D721Med (cell line): ENCODE measurements around the gene NCKAP5.

Source experiments
- DNase-seq: peaks from one replicate; pipeline ENCODE4 v3.0.0; 2011; ENCODE audit warnings: low spot score; ENCODE audit not compliant: insufficient read length
- FAIRE-seq: peaks from 2 replicates; lab custom pipeline; 2011; peaks lifted over from hg19 to GRCh38; lab: Jason Lieb, UNC
- CTCF ChIP-seq: IDR thresholded peaks from 2 replicates; pipeline ENCODE4 v1.5.1; 2012; ENCODE audit warnings: mild to moderate bottlenecking, control low read depth; ENCODE audit not compliant: insufficient read depth; ENCODE audit errors: missing control alignments

Gene NCKAP5

DNA sequence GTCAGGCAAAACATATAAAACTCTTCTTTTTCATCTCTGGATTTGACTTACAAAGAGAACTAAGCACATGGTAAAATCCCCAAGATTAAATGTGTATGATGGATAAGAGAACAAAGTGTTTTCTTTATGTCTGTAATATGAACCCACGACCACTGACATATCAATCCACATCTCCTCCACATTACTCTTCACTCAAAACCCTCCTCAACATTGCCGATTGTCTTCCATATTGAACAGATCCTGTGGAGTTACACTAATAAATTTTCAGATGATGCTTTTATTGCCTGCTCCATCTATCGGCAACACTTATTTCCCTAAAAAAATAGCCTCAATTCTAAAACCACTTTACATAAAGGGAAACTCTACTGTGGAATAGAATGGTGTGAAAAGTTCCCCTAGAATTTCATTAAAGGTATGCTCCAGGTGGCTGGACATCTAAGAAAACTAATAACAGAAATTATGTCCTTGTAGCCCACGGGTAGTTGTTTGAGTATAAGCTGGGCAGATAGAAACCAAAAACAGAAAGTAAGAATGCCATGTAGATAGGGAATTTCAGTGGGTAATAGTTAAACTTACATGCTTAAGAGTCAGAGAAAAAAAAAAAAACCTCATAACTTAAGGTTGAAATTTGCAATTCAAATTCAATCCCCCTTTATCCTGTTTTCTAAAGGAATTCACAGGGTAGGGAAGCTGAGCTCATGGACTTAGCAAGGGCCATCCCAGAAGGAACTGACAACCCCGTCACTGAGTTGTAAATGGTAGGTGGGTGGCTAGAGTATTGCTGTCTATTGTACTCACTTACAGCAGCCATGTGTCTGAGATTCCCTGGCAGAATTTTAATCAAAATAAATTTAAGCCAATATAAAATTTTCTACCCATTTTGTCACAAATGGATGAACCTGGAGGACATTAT lies 592.8 kb downstream of the NCKAP5 start:
- DNase-seq (no peak), FAIRE-seq (no peak)
- TF ChIP-seq CTCF: no peak

- FAIRE-seq (no peak), DNase-seq (no peak)
- no peak for TF ChIP-seq CTCF
These were observed 593.7 kb downstream of the NCKAP5 start for GRCh38 chr2:132974467-132975095.

DNA sequence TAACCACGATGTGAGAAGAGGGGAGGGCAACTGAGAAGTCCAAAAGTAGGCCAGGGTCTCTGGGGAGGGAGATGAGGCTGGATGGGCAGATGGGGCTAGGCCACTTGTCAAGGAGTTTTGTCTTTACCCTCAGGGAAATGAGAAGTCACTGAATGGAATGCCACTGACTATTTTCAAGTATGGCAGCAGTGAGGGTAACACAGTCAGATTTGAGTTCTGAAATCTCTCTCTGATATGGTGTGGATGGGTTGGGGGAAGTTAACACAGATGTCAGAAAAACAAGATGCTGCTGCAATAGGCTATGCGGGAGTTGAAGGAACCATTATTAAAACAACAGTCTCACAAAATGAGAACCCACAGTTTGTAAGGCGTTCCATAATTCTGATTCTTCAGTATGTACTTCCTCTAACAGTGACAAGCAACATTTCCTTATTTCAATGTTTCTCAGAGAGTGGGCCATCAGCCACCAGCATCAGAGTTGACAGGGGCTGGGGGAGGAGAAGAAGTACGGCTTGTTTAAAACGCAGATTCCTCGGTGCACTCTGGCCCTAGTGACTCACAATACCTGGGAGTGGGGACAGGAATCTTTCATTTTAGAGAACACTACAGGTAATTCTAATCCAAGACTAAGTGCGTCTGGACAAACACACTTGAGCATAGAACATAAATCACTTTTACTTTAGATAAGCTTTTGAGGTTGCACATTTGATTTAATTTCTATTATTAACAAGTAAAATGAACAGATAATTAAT lies 596.8 kb downstream of the NCKAP5 start:
- DNase-seq (no peak), FAIRE-seq (no peak)
- TF ChIP-seq CTCF: no peak

- no peak for DNase-seq
- no peak for FAIRE-seq
- TF ChIP-seq CTCF: no peak
These were observed 598.8 kb downstream of the NCKAP5 start for GRCh38 chr2:132969371-132969985.

GRCh38 chr2:132965460-132965859 lies 602.8 kb downstream of the NCKAP5 start:
- TF ChIP-seq CTCF: no peak
- no peak for DNase-seq
- peak; percentile 35 for FAIRE-seq

DNA sequence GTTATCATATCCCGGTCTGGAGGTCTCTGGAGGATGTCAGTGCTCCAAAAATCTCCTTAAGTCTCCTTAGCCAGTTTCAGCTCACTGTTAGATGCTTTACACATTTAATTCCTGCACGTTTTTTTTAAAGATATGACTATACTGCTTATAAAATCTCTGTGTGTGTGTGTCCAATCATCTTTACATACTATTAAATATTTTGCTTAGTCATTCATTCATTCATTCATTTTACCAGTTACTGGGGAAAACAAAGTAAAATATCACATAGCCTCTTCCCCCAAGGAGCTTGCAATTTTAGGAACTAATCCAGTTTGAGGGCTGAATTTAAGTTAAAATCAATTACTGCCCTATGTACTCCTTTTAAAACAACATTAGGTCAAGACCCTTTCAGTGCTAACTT lies 605.1 kb downstream of the NCKAP5 start:
- FAIRE-seq: no peak
- TF ChIP-seq CTCF: no peak
- no peak for DNase-seq
